ENCODE measurements around the gene KCNQ1. TPM values are rescaled to one million over a fixed set of nuclear protein-coding genes. Genes with fewer than 3 reads are reported as not detected.

The KCNQ1 gene
- total and polyA plus RNA-seq, 2 experiments from 2014 or later, result 0.45 to 0.87 TPM

DNA sequence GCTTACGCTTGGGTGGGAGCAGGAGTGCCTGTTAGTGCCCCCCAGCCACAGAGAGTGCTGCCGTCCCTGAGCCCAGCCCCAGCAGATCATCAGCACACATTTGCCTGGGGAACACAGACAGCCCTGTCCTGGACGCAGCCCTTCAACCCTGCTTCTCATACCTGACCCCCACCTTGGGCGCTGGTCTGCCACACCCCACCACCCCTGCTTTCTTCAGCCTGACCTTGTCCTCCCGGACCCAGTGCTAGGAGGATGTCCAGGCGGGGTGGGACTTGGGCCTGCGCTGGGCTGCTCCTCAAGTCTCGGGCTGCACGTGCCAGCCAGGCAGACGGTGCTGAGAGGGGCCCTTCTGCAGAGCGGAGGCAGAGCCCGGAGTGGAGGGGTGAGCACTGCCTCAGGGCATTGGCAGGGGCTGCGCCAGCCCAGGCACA is 135.8 kb downstream of the KCNQ1 start:
- Mint-ChIP-seq H3K4me1 (peaks cover 4% of the 10 kb centered on the region; the same call in 2 of the 3 replicates), H3K27ac (no peak overlapping the region), H3K9me3 (no peaks in the 10 kb centered on the region), H3K36me3 (ENCODE audit: low read depth) (no peaks in the 10 kb centered on the region), H3K27me3 (ENCODE audit: insufficient read depth, low read depth, poor library complexity) (peaks cover 47% of the 10 kb centered on the region), H3K4me3 (no peak overlapping the region)
- no peak overlapping the region for H3K4me3 ChIP-seq
- H2AFZ ChIP-seq, result no peak overlapping the region
- ATAC-seq (no peak), DNase-seq (ENCODE audit: low spot score) (no peak)
- H3K9me2 ChIP-seq (ENCODE audit: insufficient read depth), result no peaks in the 10 kb centered on the region
- no peaks in the 10 kb centered on the region for H4K20me1 ChIP-seq (replicated peaks; ENCODE audit: insufficient read depth)
- H3K27ac ChIP-seq (ENCODE audit: low read depth), result no peak overlapping the region
- H3K4me1 ChIP-seq (ENCODE audit: insufficient read depth), result no peaks in the 10 kb centered on the region
- H3K79me2 ChIP-seq (replicated peaks; ENCODE audit: insufficient read depth), result no peaks in the 10 kb centered on the region
- peaks cover 22% of the 10 kb centered on the region for H3K27me3 ChIP-seq (ENCODE audit: insufficient read depth)
- no peaks in the 10 kb centered on the region for H3K36me3 ChIP-seq (ENCODE audit: insufficient read depth)
- no peaks in the 10 kb centered on the region for H3F3A ChIP-seq (replicated peaks; ENCODE audit: low read depth)
- TF ChIP-seq, protein P1, sequence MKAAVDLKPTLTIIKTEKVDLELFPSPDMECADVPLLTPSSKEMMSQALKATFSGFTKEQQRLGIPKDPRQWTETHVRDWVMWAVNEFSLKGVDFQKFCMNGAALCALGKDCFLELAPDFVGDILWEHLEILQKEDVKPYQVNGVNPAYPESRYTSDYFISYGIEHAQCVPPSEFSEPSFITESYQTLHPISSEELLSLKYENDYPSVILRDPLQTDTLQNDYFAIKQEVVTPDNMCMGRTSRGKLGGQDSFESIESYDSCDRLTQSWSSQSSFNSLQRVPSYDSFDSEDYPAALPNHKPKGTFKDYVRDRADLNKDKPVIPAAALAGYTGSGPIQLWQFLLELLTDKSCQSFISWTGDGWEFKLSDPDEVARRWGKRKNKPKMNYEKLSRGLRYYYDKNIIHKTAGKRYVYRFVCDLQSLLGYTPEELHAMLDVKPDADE (IDR thresholded peaks at IDR 0.05), result no peak
- TF ChIP-seq JUNB (IDR thresholded peaks at IDR 0.05; ENCODE audit: unreplicated experiment) (no peak), EZH2 (IDR thresholded peaks at IDR 0.05; ENCODE audit: low read depth, unreplicated experiment) (no peak), NANOG (IDR thresholded peaks at IDR 0.05; ENCODE audit: borderline replicate concordance) (no peak), ZNF114 (CRISPR knock-in tag; IDR thresholded peaks at IDR 0.05) (no peak)
- H3K4me2 ChIP-seq, result no peak overlapping the region

DNA sequence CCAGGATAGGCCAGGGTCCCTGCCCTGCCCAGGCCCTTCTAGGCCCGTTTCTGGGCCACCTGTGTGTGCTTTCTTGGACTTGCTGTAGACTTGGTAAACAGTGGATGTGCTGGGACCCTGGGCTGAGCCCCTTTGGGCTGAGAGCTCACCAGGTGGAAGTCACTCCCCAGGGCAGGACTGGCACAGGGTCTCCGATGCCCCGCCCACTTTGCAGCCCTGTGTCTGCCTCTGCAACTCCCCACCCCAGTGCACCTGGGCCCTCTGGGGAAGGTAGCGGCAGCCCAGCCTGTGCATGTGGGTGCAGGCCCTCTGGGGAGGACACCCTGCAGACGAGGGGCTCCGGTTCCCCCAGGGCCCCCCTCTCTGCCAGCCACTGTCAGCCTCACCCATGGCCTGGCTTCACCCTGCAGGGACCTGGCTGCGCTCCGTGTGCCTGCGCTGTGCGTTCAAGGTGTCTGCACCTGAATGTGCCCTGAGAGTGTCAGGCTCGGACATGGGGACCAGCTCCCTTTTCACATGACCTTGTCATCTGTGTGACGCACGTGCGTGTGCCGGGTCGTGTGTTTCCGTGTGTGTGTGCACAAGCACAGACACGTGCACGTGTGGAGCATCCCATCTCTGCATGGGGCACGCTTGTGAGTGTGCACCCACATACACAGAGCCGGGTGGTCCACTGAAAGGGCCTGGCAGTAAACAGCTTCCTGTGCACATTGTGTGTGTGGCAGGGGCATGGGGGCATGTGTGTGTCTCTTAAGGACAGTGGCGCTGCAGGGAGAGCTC is 136.5 kb downstream of the KCNQ1 start:
- Histone ChIP-seq H2AFZ (no peak overlapping the region), H4K20me1 (replicated peaks; ENCODE audit: insufficient read depth) (no peaks in the 10 kb centered on the region), H3K9me2 (ENCODE audit: insufficient read depth) (no peaks in the 10 kb centered on the region), H3K27ac (ENCODE audit: low read depth) (no peak overlapping the region), H3K4me1 (ENCODE audit: insufficient read depth) (no peaks in the 10 kb centered on the region), H3K36me3 (ENCODE audit: insufficient read depth) (no peaks in the 10 kb centered on the region), H3F3A (replicated peaks; ENCODE audit: low read depth) (no peaks in the 10 kb centered on the region), H3K4me2 (no peak overlapping the region), H3K27me3 (ENCODE audit: insufficient read depth) (peaks cover 30% of the 10 kb centered on the region), H3K79me2 (replicated peaks; ENCODE audit: insufficient read depth) (no peaks in the 10 kb centered on the region), H3K4me3 (no peak overlapping the region)
- no peak for ATAC-seq
- no peaks in the 10 kb centered on the region for H3K9me3 Mint-ChIP-seq
- no peak for DNase-seq (ENCODE audit: low spot score)
- no peak overlapping the region for H3K4me3 Mint-ChIP-seq
- no peaks in the 10 kb centered on the region for H3K36me3 Mint-ChIP-seq (ENCODE audit: low read depth)
- peaks cover 47% of the 10 kb centered on the region for H3K27me3 Mint-ChIP-seq (ENCODE audit: insufficient read depth, low read depth, poor library complexity)
- H3K4me1 Mint-ChIP-seq, result peaks cover 4% of the 10 kb centered on the region; the same call in 2 of the 3 replicates
- no peak overlapping the region for H3K27ac Mint-ChIP-seq
- TF ChIP-seq, protein P2, sequence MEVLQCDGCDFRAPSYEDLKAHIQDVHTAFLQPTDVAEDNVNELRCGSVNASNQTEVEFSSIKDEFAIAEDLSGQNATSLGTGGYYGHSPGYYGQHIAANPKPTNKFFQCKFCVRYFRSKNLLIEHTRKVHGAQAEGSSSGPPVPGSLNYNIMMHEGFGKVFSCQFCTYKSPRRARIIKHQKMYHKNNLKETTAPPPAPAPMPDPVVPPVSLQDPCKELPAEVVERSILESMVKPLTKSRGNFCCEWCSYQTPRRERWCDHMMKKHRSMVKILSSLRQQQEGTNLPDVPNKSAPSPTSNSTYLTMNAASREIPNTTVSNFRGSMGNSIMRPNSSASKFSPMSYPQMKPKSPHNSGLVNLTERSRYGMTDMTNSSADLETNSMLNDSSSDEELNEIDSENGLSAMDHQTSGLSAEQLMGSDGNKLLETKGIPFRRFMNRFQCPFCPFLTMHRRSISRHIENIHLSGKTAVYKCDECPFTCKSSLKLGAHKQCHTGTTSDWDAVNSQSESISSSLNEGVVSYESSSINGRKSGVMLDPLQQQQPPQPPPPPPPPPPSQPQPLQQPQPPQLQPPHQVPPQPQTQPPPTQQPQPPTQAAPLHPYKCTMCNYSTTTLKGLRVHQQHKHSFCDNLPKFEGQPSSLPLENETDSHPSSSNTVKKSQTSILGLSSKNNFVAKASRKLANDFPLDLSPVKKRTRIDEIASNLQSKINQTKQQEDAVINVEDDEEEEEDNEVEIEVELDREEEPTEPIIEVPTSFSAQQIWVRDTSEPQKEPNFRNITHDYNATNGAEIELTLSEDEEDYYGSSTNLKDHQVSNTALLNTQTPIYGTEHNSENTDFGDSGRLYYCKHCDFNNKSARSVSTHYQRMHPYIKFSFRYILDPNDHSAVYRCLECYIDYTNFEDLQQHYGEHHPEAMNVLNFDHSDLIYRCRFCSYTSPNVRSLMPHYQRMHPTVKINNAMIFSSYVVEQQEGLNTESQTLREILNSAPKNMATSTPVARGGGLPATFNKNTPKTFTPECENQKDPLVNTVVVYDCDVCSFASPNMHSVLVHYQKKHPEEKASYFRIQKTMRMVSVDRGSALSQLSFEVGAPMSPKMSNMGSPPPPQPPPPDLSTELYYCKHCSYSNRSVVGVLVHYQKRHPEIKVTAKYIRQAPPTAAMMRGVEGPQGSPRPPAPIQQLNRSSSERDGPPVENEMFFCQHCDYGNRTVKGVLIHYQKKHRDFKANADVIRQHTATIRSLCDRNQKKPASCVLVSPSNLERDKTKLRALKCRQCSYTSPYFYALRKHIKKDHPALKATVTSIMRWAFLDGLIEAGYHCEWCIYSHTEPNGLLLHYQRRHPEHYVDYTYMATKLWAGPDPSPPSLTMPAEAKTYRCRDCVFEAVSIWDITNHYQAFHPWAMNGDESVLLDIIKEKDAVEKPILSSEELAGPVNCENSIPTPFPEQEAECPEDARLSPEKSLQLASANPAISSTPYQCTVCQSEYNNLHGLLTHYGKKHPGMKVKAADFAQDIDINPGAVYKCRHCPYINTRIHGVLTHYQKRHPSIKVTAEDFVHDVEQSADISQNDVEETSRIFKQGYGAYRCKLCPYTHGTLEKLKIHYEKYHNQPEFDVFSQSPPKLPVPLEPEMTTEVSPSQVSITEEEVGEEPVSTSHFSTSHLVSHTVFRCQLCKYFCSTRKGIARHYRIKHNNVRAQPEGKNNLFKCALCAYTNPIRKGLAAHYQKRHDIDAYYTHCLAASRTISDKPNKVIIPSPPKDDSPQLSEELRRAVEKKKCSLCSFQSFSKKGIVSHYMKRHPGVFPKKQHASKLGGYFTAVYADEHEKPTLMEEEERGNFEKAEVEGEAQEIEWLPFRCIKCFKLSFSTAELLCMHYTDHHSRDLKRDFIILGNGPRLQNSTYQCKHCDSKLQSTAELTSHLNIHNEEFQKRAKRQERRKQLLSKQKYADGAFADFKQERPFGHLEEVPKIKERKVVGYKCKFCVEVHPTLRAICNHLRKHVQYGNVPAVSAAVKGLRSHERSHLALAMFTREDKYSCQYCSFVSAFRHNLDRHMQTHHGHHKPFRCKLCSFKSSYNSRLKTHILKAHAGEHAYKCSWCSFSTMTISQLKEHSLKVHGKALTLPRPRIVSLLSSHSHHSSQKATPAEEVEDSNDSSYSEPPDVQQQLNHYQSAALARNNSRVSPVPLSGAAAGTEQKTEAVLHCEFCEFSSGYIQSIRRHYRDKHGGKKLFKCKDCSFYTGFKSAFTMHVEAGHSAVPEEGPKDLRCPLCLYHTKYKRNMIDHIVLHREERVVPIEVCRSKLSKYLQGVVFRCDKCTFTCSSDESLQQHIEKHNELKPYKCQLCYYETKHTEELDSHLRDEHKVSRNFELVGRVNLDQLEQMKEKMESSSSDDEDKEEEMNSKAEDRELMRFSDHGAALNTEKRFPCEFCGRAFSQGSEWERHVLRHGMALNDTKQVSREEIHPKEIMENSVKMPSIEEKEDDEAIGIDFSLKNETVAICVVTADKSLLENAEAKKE (CRISPR knock-in tag; IDR thresholded peaks at IDR 0.05), result no peak
- TF ChIP-seq EZH2phosphoT487 (IDR thresholded peaks at IDR 0.05; ENCODE audit: unreplicated experiment) (no peak), EZH2 (IDR thresholded peaks at IDR 0.05; ENCODE audit: low read depth, unreplicated experiment) (no peak), ZNF331 (CRISPR knock-in tag; IDR thresholded peaks at IDR 0.05; ENCODE audit: low read depth) (no peak), POLR2AphosphoS5 (IDR thresholded peaks at IDR 0.05; ENCODE audit: low read depth) (no peak), ZNF114 (CRISPR knock-in tag; IDR thresholded peaks at IDR 0.05) (no peak), STAT1 (IDR thresholded peaks at IDR 0.05; ENCODE audit: unreplicated experiment) (no peak), NANOG (IDR thresholded peaks at IDR 0.05; ENCODE audit: borderline replicate concordance) (no peak), JUNB (IDR thresholded peaks at IDR 0.05; ENCODE audit: unreplicated experiment) (no peak), CREB1 (CRISPR knock-in tag; IDR thresholded peaks at IDR 0.05; ENCODE audit: low read depth) (no peak)
- TF ChIP-seq, protein P3, sequence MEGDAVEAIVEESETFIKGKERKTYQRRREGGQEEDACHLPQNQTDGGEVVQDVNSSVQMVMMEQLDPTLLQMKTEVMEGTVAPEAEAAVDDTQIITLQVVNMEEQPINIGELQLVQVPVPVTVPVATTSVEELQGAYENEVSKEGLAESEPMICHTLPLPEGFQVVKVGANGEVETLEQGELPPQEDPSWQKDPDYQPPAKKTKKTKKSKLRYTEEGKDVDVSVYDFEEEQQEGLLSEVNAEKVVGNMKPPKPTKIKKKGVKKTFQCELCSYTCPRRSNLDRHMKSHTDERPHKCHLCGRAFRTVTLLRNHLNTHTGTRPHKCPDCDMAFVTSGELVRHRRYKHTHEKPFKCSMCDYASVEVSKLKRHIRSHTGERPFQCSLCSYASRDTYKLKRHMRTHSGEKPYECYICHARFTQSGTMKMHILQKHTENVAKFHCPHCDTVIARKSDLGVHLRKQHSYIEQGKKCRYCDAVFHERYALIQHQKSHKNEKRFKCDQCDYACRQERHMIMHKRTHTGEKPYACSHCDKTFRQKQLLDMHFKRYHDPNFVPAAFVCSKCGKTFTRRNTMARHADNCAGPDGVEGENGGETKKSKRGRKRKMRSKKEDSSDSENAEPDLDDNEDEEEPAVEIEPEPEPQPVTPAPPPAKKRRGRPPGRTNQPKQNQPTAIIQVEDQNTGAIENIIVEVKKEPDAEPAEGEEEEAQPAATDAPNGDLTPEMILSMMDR (conservative IDR thresholded peaks at IDR 0.05; ENCODE audit: low read depth in 2 of 2), result no peak

Data from GM23338 (cell line).